HFF-Myc (cell line): Measurements from ENCODE around the gene FIZ1.
A peak's percentile ranks its signal among the peaks of the same experiment; 100 is the strongest.

Source experiments
- DNase-seq: peaks from one replicate; pipeline ENCODE4 v3.0.0-alpha.2; 2011; ENCODE audit warnings: low read depth; ENCODE audit errors: extremely low read depth
- H3K4me3 ChIP-seq: replicated peaks from 2 replicates; pipeline ENCODE4 v1.5.1; 2011; ENCODE audit warnings: low read depth, mild to moderate bottlenecking, control low read depth, low read length
- TF ChIP-seq, protein P1 (sequence below): IDR thresholded peaks from 2 replicates; pipeline ENCODE4 v1.5.1; 2012; ENCODE audit warnings: mild to moderate bottlenecking, low read depth, low read length, control low read depth; ENCODE audit errors: missing control alignments

Gene FIZ1

GRCh38 chr19:55599468-55599841 is at the start of gene FIZ1:
Gene FIZ1 (minus strand): TSS chr19:55599517. CDS start chr19:55597865, 1,652 bp downstream.
- TF ChIP-seq, protein P1, sequence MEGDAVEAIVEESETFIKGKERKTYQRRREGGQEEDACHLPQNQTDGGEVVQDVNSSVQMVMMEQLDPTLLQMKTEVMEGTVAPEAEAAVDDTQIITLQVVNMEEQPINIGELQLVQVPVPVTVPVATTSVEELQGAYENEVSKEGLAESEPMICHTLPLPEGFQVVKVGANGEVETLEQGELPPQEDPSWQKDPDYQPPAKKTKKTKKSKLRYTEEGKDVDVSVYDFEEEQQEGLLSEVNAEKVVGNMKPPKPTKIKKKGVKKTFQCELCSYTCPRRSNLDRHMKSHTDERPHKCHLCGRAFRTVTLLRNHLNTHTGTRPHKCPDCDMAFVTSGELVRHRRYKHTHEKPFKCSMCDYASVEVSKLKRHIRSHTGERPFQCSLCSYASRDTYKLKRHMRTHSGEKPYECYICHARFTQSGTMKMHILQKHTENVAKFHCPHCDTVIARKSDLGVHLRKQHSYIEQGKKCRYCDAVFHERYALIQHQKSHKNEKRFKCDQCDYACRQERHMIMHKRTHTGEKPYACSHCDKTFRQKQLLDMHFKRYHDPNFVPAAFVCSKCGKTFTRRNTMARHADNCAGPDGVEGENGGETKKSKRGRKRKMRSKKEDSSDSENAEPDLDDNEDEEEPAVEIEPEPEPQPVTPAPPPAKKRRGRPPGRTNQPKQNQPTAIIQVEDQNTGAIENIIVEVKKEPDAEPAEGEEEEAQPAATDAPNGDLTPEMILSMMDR: no peak
- H3K4me3 ChIP-seq: peak within 1 kb of the TSS; percentile 80
- DNase-seq: peak; percentile 92

DNA sequence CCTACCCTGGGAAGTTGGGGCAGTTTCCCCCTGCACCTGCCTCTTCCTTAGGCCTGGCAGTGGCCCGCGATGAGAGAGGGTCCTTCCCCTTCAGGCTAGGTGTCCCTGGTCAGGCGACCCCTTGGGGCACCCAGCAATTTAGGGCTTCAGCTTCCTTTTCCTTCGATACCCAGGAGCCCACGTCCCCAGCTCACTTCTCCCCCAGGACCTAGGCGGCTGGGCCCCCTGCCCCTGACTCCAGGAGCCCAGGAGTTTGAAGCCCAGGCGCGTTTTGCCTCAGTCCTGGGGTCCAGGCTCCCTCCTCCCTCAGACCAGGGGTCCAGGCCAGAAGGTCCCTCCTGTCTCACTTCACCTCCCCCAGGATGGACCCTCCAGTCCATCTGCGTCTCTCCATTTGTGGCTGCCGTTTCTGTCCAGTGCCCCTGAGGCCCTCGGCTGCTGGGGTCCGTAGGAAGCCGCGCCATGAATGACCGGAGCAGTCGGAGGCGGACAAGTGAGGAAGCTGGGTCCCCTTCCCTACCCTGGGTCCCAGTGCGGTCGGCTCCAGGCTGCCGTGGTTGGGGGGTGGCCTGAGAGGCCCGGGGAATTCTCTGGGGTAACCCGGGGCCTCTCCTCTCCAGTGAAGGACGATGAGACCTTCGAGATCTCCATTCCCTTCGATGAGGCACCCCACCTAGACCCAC is 49.4 kb upstream of the FIZ1 start:
- no peak for DNase-seq
- TF ChIP-seq, protein P1: no peak
- peak overlapping the region; percentile 72 for H3K4me3 ChIP-seq

DNA sequence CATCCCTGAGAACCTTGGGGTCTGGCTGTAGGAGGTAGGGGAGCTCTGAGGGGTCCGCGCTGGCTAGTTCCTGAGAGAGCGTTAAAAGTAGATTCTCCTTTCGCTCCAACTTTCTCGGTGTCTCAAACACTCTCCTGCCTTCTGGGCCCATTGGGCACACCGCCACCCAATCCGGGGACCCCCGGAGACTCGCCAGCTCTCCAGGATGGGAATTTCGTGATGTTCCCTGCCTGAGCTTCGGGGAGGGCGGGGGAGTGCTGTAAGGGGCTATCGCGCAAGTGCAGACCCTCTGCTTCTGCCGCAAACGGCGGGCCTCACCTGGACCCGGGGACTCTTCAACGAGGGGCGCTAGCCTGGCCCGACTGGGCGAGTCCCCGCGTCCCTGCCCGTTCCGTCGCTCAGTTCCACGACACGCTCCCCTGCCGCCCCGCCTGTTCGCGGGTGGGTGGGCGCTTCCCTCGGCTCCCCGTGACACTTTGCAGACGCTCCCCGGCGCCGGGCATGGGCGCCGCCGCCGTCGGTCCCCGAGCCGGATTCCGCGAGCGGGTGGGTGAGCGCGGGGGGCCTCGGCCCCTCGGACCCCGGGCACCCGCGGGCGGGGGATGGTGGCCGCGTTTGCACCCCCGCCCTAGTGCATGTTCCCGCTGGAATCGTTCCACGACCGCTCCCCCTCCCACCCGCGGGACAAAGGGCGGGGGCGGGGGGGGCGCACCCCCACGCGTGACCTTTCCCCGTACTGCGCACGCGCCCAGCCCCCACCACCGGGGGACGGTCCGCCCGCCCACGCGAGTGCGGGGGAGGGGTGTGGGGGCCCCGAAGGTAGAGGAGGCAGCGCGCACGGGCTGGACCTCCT is 48.6 kb upstream of the FIZ1 start, which contains the start of gene CCDC106:
TSS of gene CCDC106 (plus strand) at position 481 of the 853 bp plus-strand sequence. CDS start 835 bp downstream, outside the sequence.
- TF ChIP-seq, protein P1: no peak
- H3K4me3 ChIP-seq: peak within 1 kb of the TSS; percentile 72
- DNase-seq: no peak

GRCh38 chr19:55646889-55647731 is 47.8 kb upstream of the FIZ1 start:
- peak overlapping the region; percentile 72 for H3K4me3 ChIP-seq
- no peak for DNase-seq
- TF ChIP-seq, protein P1: no peak

GRCh38 chr19:55645512-55645881 is 46.2 kb upstream of the FIZ1 start:
- peak overlapping the region; percentile 87 for H3K4me3 ChIP-seq
- TF ChIP-seq, protein P1: no peak
- DNase-seq: no peak

- DNase-seq: no peak
- TF ChIP-seq, protein P1: no peak
- H3K4me3 ChIP-seq: peak overlapping the region; percentile 87
These were observed 45.7 kb upstream of the FIZ1 start for GRCh38 chr19:55644842-55645511.
